HCT116 (cell line): ENCODE measurements around the gene EPS8L2.

Experiments
- EZH2 ChIP-seq: fragments of 200-600 bp; sonication (generic); IDR thresholded peaks from 2 replicates; pipeline ENCODE4 v1.6.1; 2017; ENCODE audit warnings: antibody characterized with exemption, mixed run types
- JUND ChIP-seq: IDR thresholded peaks from 2 replicates; pipeline ENCODE4 v1.6.1; 2012
- POLR2A ChIP-seq: IDR thresholded peaks from 2 replicates; pipeline ENCODE4 v1.7.0; 2011; ENCODE audit warnings: borderline replicate concordance; ENCODE audit not compliant: insufficient read depth, insufficient read length; ENCODE audit errors: extremely low read depth
- RAD21 ChIP-seq: IDR thresholded peaks from 2 replicates; pipeline ENCODE4 v1.6.1; 2012; ENCODE audit warnings: low read depth, mild to moderate bottlenecking
- SIN3A ChIP-seq: IDR thresholded peaks from 2 replicates; pipeline ENCODE4 v1.6.1; 2012; ENCODE audit warnings: low read depth
- SP1 ChIP-seq: IDR thresholded peaks from 2 replicates; pipeline ENCODE4 v1.6.1; 2012; ENCODE audit warnings: low read depth
- TCF7L2 ChIP-seq: IDR thresholded peaks from 2 replicates; pipeline ENCODE4 v1.7.0; 2011; ENCODE audit warnings: borderline replicate concordance, inconsistent platforms; ENCODE audit not compliant: insufficient read depth, insufficient read length; ENCODE audit errors: extremely low read depth
- ZFX ChIP-seq: fragments of 450-650 bp; IDR thresholded peaks from 2 replicates; pipeline ENCODE4 v1.6.1; 2017
- TF ChIP-seq, protein P1 (sequence below), 3 experiments: fragments of 200-600 bp in 1 of 3; sonication (generic) in 1 of 3; IDR thresholded peaks in 2 of 3; conservative IDR thresholded peaks in 1 of 3; 2 replicates each; pipeline ENCODE4 v1.5.1; 2012 to 2017; ENCODE audit warnings: low read depth in 2 of 3, low read length in 2 of 3, antibody characterized with exemption in 1 of 3, borderline replicate concordance in 1 of 3, control low read depth in 1 of 3, mild to moderate bottlenecking in 1 of 3, mixed read lengths in 1 of 3, mixed run types in 1 of 3, moderate library complexity in 1 of 3; ENCODE audit not compliant: insufficient read depth in 1 of 3
- TF ChIP-seq, protein P2 (sequence below): IDR thresholded peaks from 2 replicates; pipeline ENCODE4 v1.6.1; 2012

DNA sequence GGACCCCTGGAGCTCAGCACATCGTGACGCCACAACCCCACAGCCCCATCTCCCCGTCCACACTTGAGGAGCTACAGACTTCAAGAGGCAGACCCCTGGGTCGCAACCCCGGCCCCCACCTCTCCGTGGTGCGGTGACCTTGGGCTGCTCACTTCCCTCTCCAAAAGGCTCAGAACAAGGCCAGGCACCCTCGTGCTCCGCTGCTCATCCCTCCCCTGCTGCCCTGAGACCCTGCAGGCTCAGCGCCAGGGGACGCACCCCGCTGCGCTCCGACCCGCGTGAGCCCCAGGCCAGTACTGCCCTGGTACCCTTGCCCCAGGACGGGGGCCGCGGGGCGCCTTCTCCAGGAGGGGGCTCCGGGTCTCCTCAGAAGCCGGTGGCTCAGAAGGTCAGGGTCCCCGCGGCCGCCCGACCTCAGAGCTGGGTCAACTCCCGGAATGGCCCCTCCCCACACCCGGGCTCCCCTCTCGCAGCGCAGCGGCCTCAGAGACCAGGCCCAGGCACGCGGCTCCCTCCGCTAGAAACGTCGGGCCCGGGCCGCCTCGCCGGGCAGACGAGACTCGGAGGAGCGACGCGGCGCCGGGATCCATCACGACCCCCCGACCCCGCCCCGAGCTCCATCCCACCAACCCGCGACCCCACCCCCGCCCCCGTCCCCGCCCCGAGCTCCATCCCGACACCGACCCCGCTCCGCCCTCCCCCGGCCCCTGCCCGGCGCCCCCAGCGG, 70.7 kb downstream of the EPS8L2 start:
- TF ChIP-seq EZH2 (no peak), RAD21 (no peak), JUND (no peak), SP1 (no peak), TCF7L2 (no peak), POLR2A (no peak), ZFX (no peak), SIN3A (no peak)
- TF ChIP-seq, protein P1, sequence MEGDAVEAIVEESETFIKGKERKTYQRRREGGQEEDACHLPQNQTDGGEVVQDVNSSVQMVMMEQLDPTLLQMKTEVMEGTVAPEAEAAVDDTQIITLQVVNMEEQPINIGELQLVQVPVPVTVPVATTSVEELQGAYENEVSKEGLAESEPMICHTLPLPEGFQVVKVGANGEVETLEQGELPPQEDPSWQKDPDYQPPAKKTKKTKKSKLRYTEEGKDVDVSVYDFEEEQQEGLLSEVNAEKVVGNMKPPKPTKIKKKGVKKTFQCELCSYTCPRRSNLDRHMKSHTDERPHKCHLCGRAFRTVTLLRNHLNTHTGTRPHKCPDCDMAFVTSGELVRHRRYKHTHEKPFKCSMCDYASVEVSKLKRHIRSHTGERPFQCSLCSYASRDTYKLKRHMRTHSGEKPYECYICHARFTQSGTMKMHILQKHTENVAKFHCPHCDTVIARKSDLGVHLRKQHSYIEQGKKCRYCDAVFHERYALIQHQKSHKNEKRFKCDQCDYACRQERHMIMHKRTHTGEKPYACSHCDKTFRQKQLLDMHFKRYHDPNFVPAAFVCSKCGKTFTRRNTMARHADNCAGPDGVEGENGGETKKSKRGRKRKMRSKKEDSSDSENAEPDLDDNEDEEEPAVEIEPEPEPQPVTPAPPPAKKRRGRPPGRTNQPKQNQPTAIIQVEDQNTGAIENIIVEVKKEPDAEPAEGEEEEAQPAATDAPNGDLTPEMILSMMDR (IDR thresholded peaks at IDR 0.05 in 2 of 3, conservative IDR thresholded peaks at IDR 0.05 in 1 of 3; ENCODE audit: borderline replicate concordance in 1 of 3, insufficient read depth in 1 of 3, low read depth in 2 of 3, low read length in 2 of 3), result no peak
- TF ChIP-seq, protein P2, sequence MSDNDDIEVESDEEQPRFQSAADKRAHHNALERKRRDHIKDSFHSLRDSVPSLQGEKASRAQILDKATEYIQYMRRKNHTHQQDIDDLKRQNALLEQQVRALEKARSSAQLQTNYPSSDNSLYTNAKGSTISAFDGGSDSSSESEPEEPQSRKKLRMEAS, result no peak
